ENCODE data around the gene COBLL1.

Gene COBLL1

GRCh38 chr2:164816900-164817299 lies 24.7 kb downstream of the COBLL1 start:
- no peak for DNase-seq (ENCODE audit: low spot score)

- no peak for DNase-seq (ENCODE audit: low spot score)
Observed at GRCh38 chr2:164816046-164816445, 25.6 kb downstream of the COBLL1 start.

GRCh38 chr2:164815071-164815793 lies 26.4 kb downstream of the COBLL1 start:
- DNase-seq (ENCODE audit: low spot score), result no peak

- no peak for DNase-seq (ENCODE audit: low spot score)
Observed at GRCh38 chr2:164813535-164813934, 28.1 kb downstream of the COBLL1 start.

GRCh38 chr2:164812378-164812777 lies 29.2 kb downstream of the COBLL1 start:
- no peak for DNase-seq (ENCODE audit: low spot score)

- no peak for DNase-seq (ENCODE audit: low spot score)
Observed at GRCh38 chr2:164811819-164812218, 29.8 kb downstream of the COBLL1 start.

- DNase-seq (ENCODE audit: low spot score), result no peak
Observed at GRCh38 chr2:164810843-164811242, 30.8 kb downstream of the COBLL1 start.

- no peak for DNase-seq (ENCODE audit: low spot score)
Observed at GRCh38 chr2:164808776-164809175, 32.8 kb downstream of the COBLL1 start.

GRCh38 chr2:164803776-164804466 lies 37.7 kb downstream of the COBLL1 start:
- DNase-seq (ENCODE audit: low spot score), result no peak

- no peak for DNase-seq (ENCODE audit: low spot score)
Observed at GRCh38 chr2:164802095-164802707, 39.4 kb downstream of the COBLL1 start.

GRCh38 chr2:164800572-164800971 lies 41.1 kb downstream of the COBLL1 start:
- DNase-seq (ENCODE audit: low spot score), result no peak

- no peak for DNase-seq (ENCODE audit: low spot score)
Observed at GRCh38 chr2:164797627-164798026, 44.0 kb downstream of the COBLL1 start.

GRCh38 chr2:164796999-164797398 lies 44.6 kb downstream of the COBLL1 start:
- no peak for DNase-seq (ENCODE audit: low spot score)

GRCh38 chr2:164794432-164795231 lies 47.0 kb downstream of the COBLL1 start:
- no peak for DNase-seq (ENCODE audit: low spot score)

- no peak for DNase-seq (ENCODE audit: low spot score)
Observed at GRCh38 chr2:164794016-164794415, 47.6 kb downstream of the COBLL1 start.

GRCh38 chr2:164793529-164793928 lies 48.1 kb downstream of the COBLL1 start:
- no peak for DNase-seq (ENCODE audit: low spot score)

GRCh38 chr2:164792316-164793170 lies 49.1 kb downstream of the COBLL1 start:
- no peak for DNase-seq (ENCODE audit: low spot score)

GRCh38 chr2:164789968-164790367 lies 51.7 kb downstream of the COBLL1 start:
- DNase-seq (ENCODE audit: low spot score), result no peak

GRCh38 chr2:164786787-164787186 lies 54.8 kb downstream of the COBLL1 start:
- DNase-seq (ENCODE audit: low spot score), result no peak

- no peak for DNase-seq (ENCODE audit: low spot score)
Observed at GRCh38 chr2:164785457-164785856, 56.2 kb downstream of the COBLL1 start.

GRCh38 chr2:164784376-164784775 lies 57.2 kb downstream of the COBLL1 start:
- DNase-seq (ENCODE audit: low spot score), result no peak
